ENCODE results near the gene SH3BP5.
A peak's percentile ranks its signal among the peaks of the same experiment; 100 is the strongest.

Gene SH3BP5

DNA sequence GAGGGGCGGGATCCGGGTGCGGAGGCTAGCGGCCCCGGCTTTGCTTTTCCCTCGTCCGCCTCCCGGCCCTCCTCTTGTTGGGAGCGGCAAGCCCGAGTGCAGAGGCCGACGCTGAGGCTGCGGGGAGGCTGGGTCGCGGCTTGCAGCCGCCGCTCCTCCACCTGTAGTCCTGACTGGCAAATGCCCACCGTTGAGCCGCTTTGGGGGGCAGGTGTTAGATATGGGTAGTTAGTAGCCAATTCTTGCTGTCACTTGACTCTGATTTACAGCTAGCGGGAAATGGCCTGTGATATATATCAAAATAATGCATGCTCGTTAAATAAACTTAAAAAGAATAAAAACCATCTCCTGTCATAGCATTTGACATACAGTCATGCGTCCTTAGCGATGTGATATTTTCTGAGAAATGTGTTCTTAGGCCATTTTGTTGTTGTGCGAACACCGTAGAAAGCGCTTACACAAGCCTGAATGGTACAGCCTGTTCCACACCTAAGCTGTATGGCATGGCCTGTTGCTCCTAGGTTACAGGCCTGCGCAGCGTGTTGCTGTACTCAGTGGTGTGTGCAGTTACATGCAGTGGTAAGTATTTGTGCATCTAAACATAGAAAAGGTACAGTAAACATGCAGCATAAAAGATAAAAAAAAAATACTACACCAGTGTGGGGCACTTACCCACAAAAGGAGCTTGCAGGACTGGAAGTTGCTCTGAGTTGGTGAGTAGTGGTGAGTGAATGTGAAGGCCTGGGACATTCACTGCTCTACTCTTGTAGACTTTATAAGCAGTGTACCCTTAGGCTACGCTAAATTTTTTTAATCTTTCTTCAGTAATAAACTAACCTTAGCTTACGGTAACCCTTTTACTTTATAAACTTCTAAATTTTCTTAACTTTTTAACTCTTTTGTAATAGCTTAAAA, 125.5 kb downstream of the SH3BP5 start:
- no peak for DNase-seq (ENCODE audit: low read depth, low spot score)
- peak overlapping the region; percentile 86 for H3K4me3 ChIP-seq (ENCODE audit: low read depth, low read length)
- TF ChIP-seq, protein P1, sequence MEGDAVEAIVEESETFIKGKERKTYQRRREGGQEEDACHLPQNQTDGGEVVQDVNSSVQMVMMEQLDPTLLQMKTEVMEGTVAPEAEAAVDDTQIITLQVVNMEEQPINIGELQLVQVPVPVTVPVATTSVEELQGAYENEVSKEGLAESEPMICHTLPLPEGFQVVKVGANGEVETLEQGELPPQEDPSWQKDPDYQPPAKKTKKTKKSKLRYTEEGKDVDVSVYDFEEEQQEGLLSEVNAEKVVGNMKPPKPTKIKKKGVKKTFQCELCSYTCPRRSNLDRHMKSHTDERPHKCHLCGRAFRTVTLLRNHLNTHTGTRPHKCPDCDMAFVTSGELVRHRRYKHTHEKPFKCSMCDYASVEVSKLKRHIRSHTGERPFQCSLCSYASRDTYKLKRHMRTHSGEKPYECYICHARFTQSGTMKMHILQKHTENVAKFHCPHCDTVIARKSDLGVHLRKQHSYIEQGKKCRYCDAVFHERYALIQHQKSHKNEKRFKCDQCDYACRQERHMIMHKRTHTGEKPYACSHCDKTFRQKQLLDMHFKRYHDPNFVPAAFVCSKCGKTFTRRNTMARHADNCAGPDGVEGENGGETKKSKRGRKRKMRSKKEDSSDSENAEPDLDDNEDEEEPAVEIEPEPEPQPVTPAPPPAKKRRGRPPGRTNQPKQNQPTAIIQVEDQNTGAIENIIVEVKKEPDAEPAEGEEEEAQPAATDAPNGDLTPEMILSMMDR (IDR thresholded peaks at IDR 0.05; ENCODE audit: insufficient read depth, low read length, missing control alignments) = no peak
- CTCF ChIA-PET = interaction anchor here (0.6 to 1.6 kb wide), 9 partner anchors 11 to 104 kb away, joined by 3 to 6 read pairs (median 3); no protein-coding TSS in a partner anchor
- POLR2A ChIA-PET = interaction anchor here (1.2 to 1.4 kb wide), 2 partner anchors 10 kb away, joined by 3 to 6 read pairs; no protein-coding TSS in a partner anchor

DNA sequence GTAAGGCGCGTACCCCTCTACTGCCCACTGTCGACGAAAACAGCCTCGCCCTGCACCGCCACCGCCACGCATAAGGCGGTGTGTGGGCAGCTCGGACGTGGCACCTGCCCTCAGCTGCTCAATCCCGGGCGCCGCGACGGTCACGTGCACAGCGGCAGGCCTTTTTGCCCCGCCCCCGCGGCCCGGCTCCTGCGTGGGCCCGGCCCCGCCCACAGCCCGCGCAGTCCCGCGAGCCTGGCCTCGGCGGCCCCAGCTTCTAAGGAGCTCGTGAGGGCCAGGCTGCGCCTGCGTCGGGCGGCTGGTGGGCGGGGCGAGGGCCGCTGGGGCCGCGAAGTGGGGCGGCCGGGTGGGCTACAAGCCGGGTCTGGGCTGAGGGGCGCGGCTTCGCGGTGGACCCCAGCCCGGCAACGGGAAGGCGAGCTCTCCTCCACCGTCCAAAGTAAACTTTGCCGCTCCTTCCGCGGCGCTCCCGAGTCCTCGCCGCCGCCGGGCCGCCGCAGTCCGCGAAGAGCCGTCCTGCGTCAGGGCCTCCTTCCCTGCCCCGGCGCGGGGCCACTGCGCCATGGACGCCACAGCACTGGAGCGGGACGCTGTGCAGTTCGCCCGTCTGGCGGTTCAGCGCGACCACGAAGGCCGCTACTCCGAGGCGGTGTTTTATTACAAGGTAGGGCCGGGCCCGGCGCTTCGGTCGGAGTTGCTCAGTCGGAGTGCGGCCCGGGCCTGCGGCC, 126.3 kb downstream of the SH3BP5 start, which contains the start of gene CAPN7:
Gene CAPN7 (plus strand): TSS at position 313 of the 728 bp plus-strand sequence. CDS start 250 bp downstream, at position 563.
- TF ChIP-seq, protein P1 (IDR thresholded peaks at IDR 0.05; ENCODE audit: insufficient read depth, low read length, missing control alignments) = peak; percentile 55
- ChIA-PET POLR2A (interaction anchor here (0.5 to 1.4 kb wide), 6 partner anchors 9 to 39 kb away, joined by 3 to 6 read pairs (median 3); no protein-coding TSS in a partner anchor), CTCF (interaction anchor here (0.6 to 6.7 kb wide), 26 partner anchors 10 to 352 kb away, joined by 3 to 95 read pairs (median 3); no protein-coding TSS in a partner anchor)
- peak within 1 kb of the TSS; percentile 86 for H3K4me3 ChIP-seq (ENCODE audit: low read depth, low read length)
- DNase-seq (ENCODE audit: low read depth, low spot score) = peak; percentile 46

DNA sequence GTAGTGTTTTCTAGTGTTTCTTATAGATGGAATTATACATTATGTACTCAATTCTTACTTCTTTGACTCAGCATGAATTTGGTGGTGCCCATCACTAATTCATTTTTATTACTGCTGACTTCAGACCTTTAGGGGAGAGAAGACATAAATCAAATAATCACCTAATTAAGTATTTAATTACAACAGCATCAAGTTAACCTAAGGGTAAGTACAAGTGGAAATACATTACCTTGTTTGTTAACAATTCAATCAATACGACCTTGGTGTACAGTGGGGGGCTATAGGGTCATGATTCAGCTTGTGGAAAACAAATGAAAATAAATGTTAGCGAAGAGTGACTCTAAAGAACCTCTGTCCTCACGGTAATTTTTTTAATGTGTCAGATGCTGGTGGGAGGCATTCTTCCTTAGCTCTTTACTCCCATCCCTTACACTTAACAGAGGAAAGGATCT, 126.9 kb downstream of the SH3BP5 start:
- H3K4me3 ChIP-seq (ENCODE audit: low read depth, low read length) = peak overlapping the region; percentile 64
- ChIA-PET POLR2A (interaction anchor here (0.5 to 1.4 kb wide), 6 partner anchors 8 to 39 kb away, joined by 3 to 6 read pairs (median 3); no protein-coding TSS in a partner anchor), CTCF (interaction anchor here (0.8 to 6.7 kb wide), 23 partner anchors 10 to 352 kb away, joined by 3 to 95 read pairs (median 3); no protein-coding TSS in a partner anchor)
- TF ChIP-seq, protein P1 (IDR thresholded peaks at IDR 0.05; ENCODE audit: insufficient read depth, low read length, missing control alignments) = no peak
- DNase-seq (ENCODE audit: low read depth, low spot score) = no peak

Data from AG04449 (cell line).